ENCODE data around the gene RBM15.

The RBM15 gene

GRCh38 chr1:110328274-110328673, 10.9 kb upstream of the RBM15 start:
- Histone ChIP-seq H3K4me1 (ENCODE audit: control insufficient read depth, insufficient read depth, low read length) (peaks cover 7% of the 10 kb centered on the region), H3K27me3 (ENCODE audit: control insufficient read depth, insufficient read depth, low read length) (no peaks in the 10 kb centered on the region), H3K9ac (ENCODE audit: low read length) (no peak overlapping the region), H3K36me3 (ENCODE audit: control insufficient read depth, insufficient read depth, low read length) (no peaks in the 10 kb centered on the region), H3K9me3 (ENCODE audit: control insufficient read depth, low read length) (no peaks in the 10 kb centered on the region), H3K4me3 (ENCODE audit: low read length) (no peak overlapping the region)

DNA sequence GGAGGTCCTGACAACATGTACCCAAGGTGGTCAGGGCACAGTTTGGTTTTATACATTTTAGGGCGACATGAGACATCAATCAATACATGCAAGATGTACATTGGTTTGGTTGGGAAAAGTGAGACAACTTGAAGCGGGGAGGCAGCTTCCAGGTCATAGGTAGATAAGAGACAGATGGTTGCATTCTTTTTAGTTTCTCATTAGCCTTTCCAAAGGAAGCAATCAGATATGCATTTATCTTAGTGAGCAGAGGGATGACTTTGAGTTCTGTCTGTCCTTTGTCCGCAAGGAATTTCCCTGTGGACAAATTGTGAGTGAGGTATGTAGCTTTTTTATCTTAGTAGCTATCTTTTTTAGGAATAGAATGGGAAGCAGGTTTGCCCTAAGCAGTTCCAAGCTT, 10.5 kb upstream of the RBM15 start:
- Histone ChIP-seq H3K27me3 (ENCODE audit: control insufficient read depth, insufficient read depth, low read length) (no peaks in the 10 kb centered on the region), H3K36me3 (ENCODE audit: control insufficient read depth, insufficient read depth, low read length) (no peaks in the 10 kb centered on the region), H3K4me1 (ENCODE audit: control insufficient read depth, insufficient read depth, low read length) (peaks cover 7% of the 10 kb centered on the region), H3K9me3 (ENCODE audit: control insufficient read depth, low read length) (no peaks in the 10 kb centered on the region), H3K4me3 (ENCODE audit: low read length) (no peak overlapping the region), H3K9ac (ENCODE audit: low read length) (no peak overlapping the region)

DNA sequence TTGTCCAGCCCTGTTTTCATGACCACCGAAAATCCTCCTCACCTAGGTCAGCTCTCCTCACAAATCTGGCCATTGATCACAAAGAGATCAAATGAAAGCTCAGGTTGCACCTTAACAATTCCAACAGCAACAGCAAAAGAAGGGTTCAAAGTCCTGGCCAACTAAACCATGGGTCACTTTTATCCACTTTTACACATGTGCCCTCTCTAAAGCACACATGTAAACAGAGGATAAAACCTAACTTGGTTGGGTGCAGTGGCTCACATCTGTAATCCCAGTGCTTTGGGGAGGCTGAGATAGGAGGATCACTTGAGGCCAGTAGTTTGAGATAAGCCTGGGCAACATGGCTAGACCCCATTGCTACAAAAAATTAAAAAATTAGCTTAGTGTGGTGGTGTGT, 3.9 kb upstream of the RBM15 start:
- H3K9ac ChIP-seq (ENCODE audit: low read length) = no peak overlapping the region
- H3K27me3 ChIP-seq (ENCODE audit: control insufficient read depth, insufficient read depth, low read length) = no peaks in the 10 kb centered on the region
- peaks cover 32% of the 10 kb centered on the region for H3K4me1 ChIP-seq (ENCODE audit: control insufficient read depth, insufficient read depth, low read length)
- no peaks in the 10 kb centered on the region for H3K9me3 ChIP-seq (ENCODE audit: control insufficient read depth, low read length)
- H3K36me3 ChIP-seq (ENCODE audit: control insufficient read depth, insufficient read depth, low read length) = no peaks in the 10 kb centered on the region
- H3K4me3 ChIP-seq (ENCODE audit: low read length) = no peak overlapping the region

DNA sequence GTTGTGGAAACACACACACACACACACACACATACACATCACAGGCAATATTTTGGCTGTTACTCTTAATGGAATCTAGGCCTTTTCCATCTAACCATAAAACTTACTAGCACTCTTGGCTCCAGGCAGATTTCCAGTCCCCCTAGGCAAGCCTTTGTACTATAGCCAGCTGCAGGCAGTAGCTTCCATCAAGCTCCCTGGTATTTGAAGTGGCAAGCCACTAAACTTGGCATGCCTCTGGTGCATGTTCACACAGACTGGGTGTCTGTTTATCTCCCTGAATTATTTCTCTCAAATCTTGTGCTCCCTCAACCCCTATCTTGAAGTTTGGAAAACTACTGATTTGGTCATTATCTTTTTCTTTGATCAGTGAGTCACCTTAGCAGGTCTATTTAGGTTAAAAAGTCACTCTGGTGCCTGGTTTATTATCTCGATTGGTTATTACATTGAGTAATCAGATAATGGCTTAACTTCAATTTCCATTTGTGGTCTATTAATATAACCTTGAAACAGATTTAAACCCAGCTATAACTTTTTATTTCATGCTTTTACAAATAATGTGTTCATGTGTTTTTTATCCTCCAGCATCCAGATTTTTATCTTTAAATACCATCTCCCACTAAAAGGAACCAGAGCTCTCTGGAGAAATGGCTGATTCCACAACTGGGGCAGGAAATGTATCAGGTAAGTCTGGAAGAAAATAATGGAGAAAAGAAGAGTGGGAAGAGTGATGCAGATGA, 2.7 kb upstream of the RBM15 start:
- no peaks in the 10 kb centered on the region for H3K36me3 ChIP-seq (ENCODE audit: control insufficient read depth, insufficient read depth, low read length)

DNA sequence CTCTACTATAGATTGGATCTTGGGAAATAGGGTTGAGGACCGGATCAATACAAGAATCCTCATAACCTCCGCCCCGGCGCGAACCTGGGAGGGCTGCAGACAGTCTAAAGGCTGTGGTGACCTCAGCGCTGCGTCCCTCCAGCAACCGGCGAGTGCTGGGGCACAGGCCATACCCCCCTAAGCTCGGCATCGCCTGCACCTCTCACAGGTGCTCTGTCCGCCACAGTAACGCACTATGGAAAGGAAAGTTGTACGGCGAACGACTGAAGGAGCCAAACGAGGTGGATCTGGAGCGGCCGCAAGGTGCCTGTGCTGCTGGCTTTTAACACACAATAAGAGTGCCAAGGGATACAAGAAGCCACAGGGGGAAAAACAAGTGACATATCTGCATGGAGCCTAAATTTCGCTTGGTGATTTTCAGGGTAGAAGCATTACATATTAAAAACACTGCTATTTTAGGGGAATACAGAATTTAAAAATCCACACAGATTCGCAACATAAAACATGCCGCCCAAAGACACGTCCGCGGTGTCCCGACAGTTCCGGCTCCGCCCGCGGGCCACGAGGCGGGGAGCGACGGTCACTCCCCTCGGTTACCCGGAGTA, 1.4 kb upstream of the RBM15 start:
- H3K9ac ChIP-seq (ENCODE audit: low read length) = peak overlapping the region; percentile 98
- no peaks in the 10 kb centered on the region for H3K36me3 ChIP-seq (ENCODE audit: control insufficient read depth, insufficient read depth, low read length)
- H3K27me3 ChIP-seq (ENCODE audit: control insufficient read depth, insufficient read depth, low read length) = no peaks in the 10 kb centered on the region
- no peaks in the 10 kb centered on the region for H3K9me3 ChIP-seq (ENCODE audit: control insufficient read depth, low read length)
- peaks cover 45% of the 10 kb centered on the region for H3K4me1 ChIP-seq (ENCODE audit: control insufficient read depth, insufficient read depth, low read length)
- peak overlapping the region; percentile 90 for H3K4me3 ChIP-seq (ENCODE audit: low read length)

More for the DNA sequence above, 2.7 kb upstream of the RBM15 start:
- Histone ChIP-seq H3K9me3 (ENCODE audit: control insufficient read depth, low read length) (no peaks in the 10 kb centered on the region), H3K4me3 (ENCODE audit: low read length) (no peak overlapping the region), H3K27me3 (ENCODE audit: control insufficient read depth, insufficient read depth, low read length) (no peaks in the 10 kb centered on the region), H3K4me1 (ENCODE audit: control insufficient read depth, insufficient read depth, low read length) (peaks cover 37% of the 10 kb centered on the region), H3K9ac (ENCODE audit: low read length) (no peak overlapping the region)

DNA sequence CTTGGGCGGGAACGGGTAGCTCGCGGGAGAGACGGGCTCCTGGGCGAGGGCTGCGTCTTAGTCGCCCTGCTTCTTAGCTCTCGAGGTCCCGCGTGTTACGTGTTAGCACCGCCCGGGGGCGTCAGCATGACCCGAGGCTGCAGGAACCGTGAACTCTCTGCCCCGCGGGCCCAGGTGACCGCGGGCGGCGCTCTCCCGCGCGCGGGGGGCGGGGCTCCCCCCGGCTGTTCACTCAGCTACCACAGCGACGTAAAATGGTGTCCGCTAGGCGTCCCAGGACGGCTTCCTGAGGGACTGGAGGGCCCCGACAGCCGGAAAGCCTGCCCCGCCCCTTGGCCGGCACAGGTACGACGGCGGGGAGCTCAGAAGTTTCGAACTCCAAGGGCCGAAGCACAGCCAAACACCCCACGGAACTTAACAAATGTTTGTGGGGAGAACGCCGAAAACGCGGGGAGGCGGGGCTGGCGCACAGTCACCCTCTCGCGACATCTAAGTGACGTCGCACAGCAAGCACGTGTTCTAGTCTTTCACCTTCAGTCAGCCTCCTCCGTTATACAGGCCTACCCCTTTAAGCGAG, 780 bp upstream of the RBM15 start:
- no peaks in the 10 kb centered on the region for H3K27me3 ChIP-seq (ENCODE audit: control insufficient read depth, insufficient read depth, low read length)
- H3K4me1 ChIP-seq (ENCODE audit: control insufficient read depth, insufficient read depth, low read length) = peaks cover 45% of the 10 kb centered on the region
- no peaks in the 10 kb centered on the region for H3K36me3 ChIP-seq (ENCODE audit: control insufficient read depth, insufficient read depth, low read length)
- peak overlapping the region; percentile 90 for H3K4me3 ChIP-seq (ENCODE audit: low read length)
- H3K9ac ChIP-seq (ENCODE audit: low read length) = peak overlapping the region; percentile 98
- H3K9me3 ChIP-seq (ENCODE audit: control insufficient read depth, low read length) = no peaks in the 10 kb centered on the region

- peaks cover 45% of the 10 kb centered on the region for H3K4me1 ChIP-seq (ENCODE audit: control insufficient read depth, insufficient read depth, low read length)
- H3K27me3 ChIP-seq (ENCODE audit: control insufficient read depth, insufficient read depth, low read length) = no peaks in the 10 kb centered on the region
- no peaks in the 10 kb centered on the region for H3K9me3 ChIP-seq (ENCODE audit: control insufficient read depth, low read length)
- H3K36me3 ChIP-seq (ENCODE audit: control insufficient read depth, insufficient read depth, low read length) = no peaks in the 10 kb centered on the region
- H3K9ac ChIP-seq (ENCODE audit: low read length) = peak overlapping the region; percentile 71
- H3K4me3 ChIP-seq (ENCODE audit: low read length) = peak overlapping the region; percentile 90
These were observed 430 bp downstream of the RBM15 start for GRCh38 chr1:110339407-110340206.

DNA sequence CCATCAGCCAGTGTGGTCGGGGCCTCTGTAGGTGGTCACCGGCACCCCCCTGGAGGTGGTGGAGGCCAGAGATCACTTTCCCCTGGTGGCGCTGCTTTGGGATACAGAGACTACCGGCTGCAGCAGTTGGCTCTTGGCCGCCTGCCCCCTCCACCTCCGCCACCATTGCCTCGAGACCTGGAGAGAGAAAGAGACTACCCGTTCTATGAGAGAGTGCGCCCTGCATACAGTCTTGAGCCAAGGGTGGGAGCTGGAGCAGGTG, 961 bp downstream of the RBM15 start:
- peaks cover 42% of the 10 kb centered on the region for H3K4me1 ChIP-seq (ENCODE audit: control insufficient read depth, insufficient read depth, low read length)
- H3K4me3 ChIP-seq (ENCODE audit: low read length) = peak overlapping the region; percentile 90
- no peaks in the 10 kb centered on the region for H3K27me3 ChIP-seq (ENCODE audit: control insufficient read depth, insufficient read depth, low read length)
- H3K36me3 ChIP-seq (ENCODE audit: control insufficient read depth, insufficient read depth, low read length) = no peaks in the 10 kb centered on the region
- no peaks in the 10 kb centered on the region for H3K9me3 ChIP-seq (ENCODE audit: control insufficient read depth, low read length)
- H3K9ac ChIP-seq (ENCODE audit: low read length) = peak overlapping the region; percentile 71

DNA sequence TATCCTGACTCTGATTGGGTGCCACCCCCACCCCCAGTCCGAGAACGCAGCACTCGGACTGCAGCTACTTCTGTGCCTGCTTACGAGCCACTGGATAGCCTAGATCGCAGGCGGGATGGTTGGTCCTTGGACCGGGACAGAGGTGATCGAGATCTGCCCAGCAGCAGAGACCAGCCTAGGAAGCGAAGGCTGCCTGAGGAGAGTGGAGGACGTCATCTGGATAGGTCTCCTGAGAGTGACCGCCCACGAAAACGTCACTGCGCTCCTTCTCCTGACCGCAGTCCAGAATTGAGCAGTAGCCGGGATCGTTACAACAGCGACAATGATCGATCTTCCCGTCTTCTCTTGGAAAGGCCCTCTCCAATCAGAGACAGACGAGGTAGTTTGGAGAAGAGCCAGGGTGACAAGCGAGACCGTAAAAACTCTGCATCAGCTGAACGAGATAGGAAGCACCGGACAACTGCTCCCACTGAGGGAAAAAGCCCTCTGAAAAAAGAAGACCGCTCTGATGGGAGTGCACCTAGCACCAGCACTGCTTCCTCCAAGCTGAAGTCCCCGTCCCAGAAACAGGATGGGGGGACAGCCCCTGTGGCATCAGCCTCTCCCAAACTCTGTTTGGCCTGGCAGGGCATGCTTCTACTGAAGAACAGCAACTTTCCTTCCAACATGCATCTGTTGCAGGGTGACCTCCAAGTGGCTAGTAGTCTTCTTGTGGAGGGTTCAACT, 2.1 kb downstream of the RBM15 start:
- peaks cover 30% of the 10 kb centered on the region for H3K4me1 ChIP-seq (ENCODE audit: control insufficient read depth, insufficient read depth, low read length)
- H3K9me3 ChIP-seq (ENCODE audit: control insufficient read depth, low read length) = no peaks in the 10 kb centered on the region
- H3K36me3 ChIP-seq (ENCODE audit: control insufficient read depth, insufficient read depth, low read length) = no peaks in the 10 kb centered on the region
- no peaks in the 10 kb centered on the region for H3K27me3 ChIP-seq (ENCODE audit: control insufficient read depth, insufficient read depth, low read length)
- H3K9ac ChIP-seq (ENCODE audit: low read length) = no peak overlapping the region
- no peak overlapping the region for H3K4me3 ChIP-seq (ENCODE audit: low read length)

- no peak overlapping the region for H3K9ac ChIP-seq (ENCODE audit: low read length)
- H3K36me3 ChIP-seq (ENCODE audit: control insufficient read depth, insufficient read depth, low read length) = no peaks in the 10 kb centered on the region
- H3K4me3 ChIP-seq (ENCODE audit: low read length) = no peak overlapping the region
- peaks cover 28% of the 10 kb centered on the region for H3K4me1 ChIP-seq (ENCODE audit: control insufficient read depth, insufficient read depth, low read length)
- no peaks in the 10 kb centered on the region for H3K27me3 ChIP-seq (ENCODE audit: control insufficient read depth, insufficient read depth, low read length)
- no peaks in the 10 kb centered on the region for H3K9me3 ChIP-seq (ENCODE audit: control insufficient read depth, low read length)
These were observed 2.7 kb downstream of the RBM15 start for GRCh38 chr1:110341872-110342331.

- peaks cover 34% of the 10 kb centered on the region for H3K4me1 ChIP-seq (ENCODE audit: control insufficient read depth, insufficient read depth, low read length)
These were observed 4.1 kb downstream of the RBM15 start for GRCh38 chr1:110343249-110343648.

More at GRCh38 chr1:110343249-110343648, 4.1 kb downstream of the RBM15 start:
- Histone ChIP-seq H3K36me3 (ENCODE audit: control insufficient read depth, insufficient read depth, low read length) (no peaks in the 10 kb centered on the region), H3K27me3 (ENCODE audit: control insufficient read depth, insufficient read depth, low read length) (no peaks in the 10 kb centered on the region), H3K9ac (ENCODE audit: low read length) (no peak overlapping the region), H3K4me3 (ENCODE audit: low read length) (no peak overlapping the region), H3K9me3 (ENCODE audit: control insufficient read depth, low read length) (no peaks in the 10 kb centered on the region)

Data from mucosa of stomach (tissue), 1 donor.